HepG2 (cell line): Measurements from ENCODE around the gene C22orf31. TPM values are rescaled to one million over a fixed set of nuclear protein-coding genes. Genes with fewer than 3 reads are reported as not detected.
A peak's percentile ranks its signal among the peaks of the same experiment; 100 is the strongest.

Source experiments
- FOXK1 ChIP-seq: sonication (generic); formaldehyde crosslinking; IDR thresholded peaks from 2 replicates; pipeline ENCODE4 v1.4.0; 2020; ENCODE audit warnings: low read depth, missing genetic modification reagents, borderline replicate concordance
- HNF4A ChIP-seq: sonication (generic); formaldehyde crosslinking; IDR thresholded peaks from 2 replicates; pipeline ENCODE4 v1.4.0; 2020; ENCODE audit warnings: missing genetic modification reagents
- HNRNPK ChIP-seq: fragments of 200-400 bp; formaldehyde crosslinking; IDR thresholded peaks from 2 replicates; pipeline ENCODE4 v1.6.1; 2018; ENCODE audit warnings: low read length, low read depth, moderate library complexity, mild to moderate bottlenecking; ENCODE audit not compliant: poor library complexity, severe bottlenecking
- ISL2 ChIP-seq: sonication (generic); formaldehyde crosslinking; IDR thresholded peaks from 2 replicates; pipeline ENCODE4 v1.5.0; 2020; ENCODE audit warnings: missing genetic modification reagents
- SIX1 ChIP-seq: sonication (generic); formaldehyde crosslinking; IDR thresholded peaks from 2 replicates; pipeline ENCODE4 v1.4.0; 2020; ENCODE audit warnings: missing genetic modification reagents, borderline replicate concordance
- ZFY ChIP-seq: sonication (generic); formaldehyde crosslinking; IDR thresholded peaks from 2 replicates; pipeline ENCODE4 v1.4.0; 2020; ENCODE audit warnings: missing genetic modification reagents
- ZNF138 ChIP-seq: sonication (generic); formaldehyde crosslinking; IDR thresholded peaks from 2 replicates; pipeline ENCODE4 v1.5.0; 2020; ENCODE audit warnings: mild to moderate bottlenecking, low read depth, missing genetic modification reagents
- ZNF180 ChIP-seq: sonication (generic); formaldehyde crosslinking; IDR thresholded peaks from 2 replicates; pipeline ENCODE4 v1.4.0; 2020; ENCODE audit warnings: low read depth, missing genetic modification reagents, borderline replicate concordance
- ZNF292 ChIP-seq: sonication (generic); formaldehyde crosslinking; IDR thresholded peaks from 2 replicates; pipeline ENCODE4 v1.8.1; 2022; ENCODE audit warnings: mild to moderate bottlenecking, low read depth, missing genetic modification reagents, borderline replicate concordance
- ZNF501 ChIP-seq: sonication (generic); formaldehyde crosslinking; IDR thresholded peaks from 2 replicates; pipeline ENCODE4 v1.5.1; 2020; ENCODE audit warnings: mild to moderate bottlenecking, moderate library complexity, missing genetic modification reagents
- ZNF780A ChIP-seq: sonication (generic); formaldehyde crosslinking; IDR thresholded peaks from 2 replicates; pipeline ENCODE4 v1.8.0; 2022; ENCODE audit warnings: mild to moderate bottlenecking, missing genetic modification reagents, moderate library complexity
- ZSCAN9 ChIP-seq: IDR thresholded peaks from 2 replicates; pipeline ENCODE4 v1.6.1; 2016; ENCODE audit warnings: borderline replicate concordance
- polyA plus RNA-seq, 8 experiments: library from polyadenylated mRNA; depleted of rRNA in 3 of 8; stranded (reverse) in 7 of 8; unstranded in 1 of 8; fragments of >200 nt; fragmentation: Illumina TruSeq in 4 of 8; extraction: Trizol in 4 of 8; gene quantifications; 2 replicates each; pipeline versions ENCODE4 v1.2.1 to v1.2.3, GENCODE V29; 2011 to 2016; ENCODE audit warnings: low read depth in 4 of 8, missing spikeins in 1 of 8, mixed read lengths in 1 of 8; ENCODE audit not compliant: insufficient read depth in 1 of 8
- total RNA-seq, 5 experiments: library from RNA; depleted of rRNA; stranded (reverse); fragments of >200 nt; fragmentation: Illumina TruSeq; extraction: Trizol; gene quantifications; 2 replicates each; pipeline ENCODE4 v1.2.3, GENCODE V29; 2016; ENCODE audit warnings: low read depth in 1 of 5
- TF ChIP-seq, protein P1 (sequence below), 2 experiments: sonication (generic) in 1 of 2; formaldehyde crosslinking in 1 of 2; IDR thresholded peaks; 2 replicates each; pipeline versions ENCODE4 v1.6.1 to v1.9.0; 2014 to 2022; ENCODE audit warnings: antibody characterized with exemption in 1 of 2, borderline replicate concordance in 1 of 2, inconsistent platforms in 1 of 2, low read depth in 1 of 2, missing genetic modification reagents in 1 of 2
- TF ChIP-seq, protein P2 (sequence below): sonication (generic); formaldehyde crosslinking; IDR thresholded peaks from 2 replicates; pipeline ENCODE4 v1.5.1; 2020; ENCODE audit warnings: mild to moderate bottlenecking, missing genetic modification reagents, borderline replicate concordance
- TF ChIP-seq, protein P3 (sequence below): IDR thresholded peaks from 2 replicates; pipeline ENCODE4 v1.6.1; 2018; ENCODE audit warnings: missing genetic modification reagents, mild to moderate bottlenecking, missing compliant biosample characterization
- TF ChIP-seq, protein P4 (sequence below), 2 experiments: sonication (generic) in 1 of 2; formaldehyde crosslinking in 1 of 2; IDR thresholded peaks; 2 replicates each; pipeline versions ENCODE4 v1.5.1 to v1.6.1; 2011 to 2020; ENCODE audit warnings: borderline replicate concordance in 1 of 2, low read depth in 1 of 2, low read length in 1 of 2, mild to moderate bottlenecking in 1 of 2, missing genetic modification reagents in 1 of 2, moderate library complexity in 1 of 2

C22orf31 gene
- total and polyA plus RNA-seq, 2 of the 13 experiments (the other 11 are each of a cell fraction or from before 2014, with no cell fraction given) = not detected

- TF ChIP-seq, protein P1, sequence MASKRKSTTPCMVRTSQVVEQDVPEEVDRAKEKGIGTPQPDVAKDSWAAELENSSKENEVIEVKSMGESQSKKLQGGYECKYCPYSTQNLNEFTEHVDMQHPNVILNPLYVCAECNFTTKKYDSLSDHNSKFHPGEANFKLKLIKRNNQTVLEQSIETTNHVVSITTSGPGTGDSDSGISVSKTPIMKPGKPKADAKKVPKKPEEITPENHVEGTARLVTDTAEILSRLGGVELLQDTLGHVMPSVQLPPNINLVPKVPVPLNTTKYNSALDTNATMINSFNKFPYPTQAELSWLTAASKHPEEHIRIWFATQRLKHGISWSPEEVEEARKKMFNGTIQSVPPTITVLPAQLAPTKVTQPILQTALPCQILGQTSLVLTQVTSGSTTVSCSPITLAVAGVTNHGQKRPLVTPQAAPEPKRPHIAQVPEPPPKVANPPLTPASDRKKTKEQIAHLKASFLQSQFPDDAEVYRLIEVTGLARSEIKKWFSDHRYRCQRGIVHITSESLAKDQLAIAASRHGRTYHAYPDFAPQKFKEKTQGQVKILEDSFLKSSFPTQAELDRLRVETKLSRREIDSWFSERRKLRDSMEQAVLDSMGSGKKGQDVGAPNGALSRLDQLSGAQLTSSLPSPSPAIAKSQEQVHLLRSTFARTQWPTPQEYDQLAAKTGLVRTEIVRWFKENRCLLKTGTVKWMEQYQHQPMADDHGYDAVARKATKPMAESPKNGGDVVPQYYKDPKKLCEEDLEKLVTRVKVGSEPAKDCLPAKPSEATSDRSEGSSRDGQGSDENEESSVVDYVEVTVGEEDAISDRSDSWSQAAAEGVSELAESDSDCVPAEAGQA (IDR thresholded peaks at IDR 0.05; ENCODE audit: low read depth) = no peak
- TF ChIP-seq, protein P1 (CRISPR knock-in tag; IDR thresholded peaks at IDR 0.05; ENCODE audit: borderline replicate concordance) = no peak
- TF ChIP-seq ISL2 (CRISPR knock-in tag) (peak; percentile 94), ZFY (CRISPR knock-in tag) (peak; percentile 30; the same call in 1 of the 2 replicates), ZSCAN9 (no peak), ZNF780A (CRISPR knock-in tag) (no peak), FOXK1 (peak; percentile 62; the same call in 1 of the 2 replicates), ZNF180 (CRISPR knock-in tag) (no peak), ZNF501 (CRISPR knock-in tag) (0 out of 2 replicates have a peak, but pooled peaks have one; percentile 42), HNF4A (CRISPR knock-in tag) (peak; percentile 49; the same call in 1 of the 2 replicates), SIX1 (CRISPR knock-in tag) (peak; percentile 98), ZNF138 (CRISPR knock-in tag) (no peak), HNRNPK (no peak), ZNF292 (CRISPR knock-in tag) (peak; percentile 56; the same call in 1 of the 2 replicates)
- TF ChIP-seq, protein P2, sequence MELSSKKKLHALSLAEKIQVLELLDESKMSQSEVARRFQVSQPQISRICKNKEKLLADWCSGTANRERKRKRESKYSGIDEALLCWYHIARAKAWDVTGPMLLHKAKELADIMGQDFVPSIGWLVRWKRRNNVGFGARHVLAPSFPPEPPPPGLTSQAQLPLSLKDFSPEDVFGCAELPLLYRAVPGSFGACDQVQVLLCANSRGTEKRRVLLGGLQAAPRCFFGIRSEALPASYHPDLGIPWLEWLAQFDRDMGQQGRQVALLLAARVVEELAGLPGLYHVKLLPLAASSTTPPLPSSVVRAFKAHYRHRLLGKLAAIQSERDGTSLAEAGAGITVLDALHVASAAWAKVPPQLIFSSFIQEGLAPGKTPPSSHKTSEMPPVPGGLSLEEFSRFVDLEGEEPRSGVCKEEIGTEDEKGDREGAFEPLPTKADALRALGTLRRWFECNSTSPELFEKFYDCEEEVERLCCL (CRISPR knock-in tag) = no peak
- TF ChIP-seq, protein P3, sequence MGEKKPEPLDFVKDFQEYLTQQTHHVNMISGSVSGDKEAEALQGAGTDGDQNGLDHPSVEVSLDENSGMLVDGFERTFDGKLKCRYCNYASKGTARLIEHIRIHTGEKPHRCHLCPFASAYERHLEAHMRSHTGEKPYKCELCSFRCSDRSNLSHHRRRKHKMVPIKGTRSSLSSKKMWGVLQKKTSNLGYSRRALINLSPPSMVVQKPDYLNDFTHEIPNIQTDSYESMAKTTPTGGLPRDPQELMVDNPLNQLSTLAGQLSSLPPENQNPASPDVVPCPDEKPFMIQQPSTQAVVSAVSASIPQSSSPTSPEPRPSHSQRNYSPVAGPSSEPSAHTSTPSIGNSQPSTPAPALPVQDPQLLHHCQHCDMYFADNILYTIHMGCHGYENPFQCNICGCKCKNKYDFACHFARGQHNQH (CRISPR knock-in tag) = peak; percentile 29; the same call in 1 of the 2 replicates
- TF ChIP-seq, protein P4, sequence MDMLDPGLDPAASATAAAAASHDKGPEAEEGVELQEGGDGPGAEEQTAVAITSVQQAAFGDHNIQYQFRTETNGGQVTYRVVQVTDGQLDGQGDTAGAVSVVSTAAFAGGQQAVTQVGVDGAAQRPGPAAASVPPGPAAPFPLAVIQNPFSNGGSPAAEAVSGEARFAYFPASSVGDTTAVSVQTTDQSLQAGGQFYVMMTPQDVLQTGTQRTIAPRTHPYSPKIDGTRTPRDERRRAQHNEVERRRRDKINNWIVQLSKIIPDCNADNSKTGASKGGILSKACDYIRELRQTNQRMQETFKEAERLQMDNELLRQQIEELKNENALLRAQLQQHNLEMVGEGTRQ (IDR thresholded peaks at IDR 0.05; ENCODE audit: low read depth, low read length) = peak; percentile 29; the same call in 1 of the 2 replicates
- TF ChIP-seq, protein P4 (CRISPR knock-in tag; IDR thresholded peaks at IDR 0.05; ENCODE audit: borderline replicate concordance) = no peak
Measured at GRCh38 chr22:29096736-29097669, 35.4 kb upstream of the C22orf31 start (continued).
